ENCODE data around the gene CCDC197. TPM values are rescaled to one million over a fixed set of nuclear protein-coding genes. Genes with fewer than 3 reads are reported as not detected.

The CCDC197 gene
- not detected in 2 replicates for total RNA-seq (2011; cell fraction: chromatin; rRNA removed; ENCODE audit: low replicate concordance)
- not detected in 2 replicates for total RNA-seq (2011; cell fraction: nucleolus; rRNA removed)
- not detected in 2 replicates for total RNA-seq (2011; cell fraction: nucleoplasm; rRNA removed)
- total RNA-seq (2014; rRNA removed) (not detected in 2 replicates), total RNA-seq (2014; rRNA removed; fragmentation: Illumina TruSeq; extraction: Trizol) (not detected in 2 replicates), total RNA-seq (2015; rRNA removed; fragmentation: Illumina TruSeq; extraction: Trizol) (not detected in 2 replicates), total RNA-seq (2021) (not detected in 2 replicates), polyA plus RNA-seq (2011; rRNA removed) (not detected in 2 replicates), polyA plus RNA-seq (2014; fragmentation: Illumina TruSeq; extraction: Trizol) (not detected in 2 replicates), polyA plus RNA-seq (2014; fragmentation: Nextera tagmentation; extraction: Ambion mirVana) (not detected), polyA plus RNA-seq (2014; rRNA removed) (not detected in 2 replicates), polyA minus RNA-seq (2011; rRNA and poly(A)+ RNA removed) (not detected in 2 replicates), Bru-seq, nascent RNA (not detected), BruChase-seq, experiment 1, labeled RNA remaining after a 2-hour chase (not detected), BruChase-seq, experiment 2, labeled RNA remaining after a 6-hour chase (not detected)
- polyA plus RNA-seq (2011; cell fraction: cytosol; rRNA removed) = not detected in 2 replicates
- not detected in 2 replicates for polyA plus RNA-seq (2011; cell fraction: nucleus; rRNA removed)
- not detected in 2 replicates for polyA plus RNA-seq (2012)
- polyA minus RNA-seq (2011; cell fraction: cytosol; rRNA and poly(A)+ RNA removed) = not detected in 2 replicates
- not detected in 2 replicates for polyA minus RNA-seq (2011; cell fraction: nucleus; rRNA and poly(A)+ RNA removed)
- long read RNA-seq, experiment 1 = 0 reads
- long read RNA-seq, experiment 2 = 0 reads
- long read RNA-seq, experiment 3 = 0 reads

- no peak within 1 kb of the TSS for H3K27ac ChIP-seq (ENCODE audit: extremely low read depth, low read depth, low read length)
- no peaks in the 10 kb centered on the region for H3K79me2 ChIP-seq (ENCODE audit: control insufficient read depth, insufficient read depth, low read length)
- no peaks in the 10 kb centered on the region for H3K9me3 ChIP-seq (replicated peaks; ENCODE audit: control insufficient read depth, insufficient read depth, low read depth, low read length)
- peaks cover 0 to 27% of the 10 kb centered on the region in 2 experiments; a peak in 2 of 5 replicates for H3K27me3 ChIP-seq (ENCODE audit: control insufficient read depth in 2 of 2, insufficient read depth in 2 of 2, low read length in 2 of 2)
- 0 out of 2 replicates have a peak, but pooled peaks cover 5% of the 10 kb centered on the region for H4K20me1 ChIP-seq (replicated peaks; ENCODE audit: control insufficient read depth, insufficient read depth, low read length)
- intact Hi-C loops (cut with micrococcal nuclease) (no loop called here), in situ Hi-C loops (cut with MboI) (no loop called here)
- POLR2A ChIA-PET = no interaction called here
- ATAC-seq (no peak), FAIRE-seq (no peak), DNase-seq (ENCODE audit: extremely low read depth in 1 of 4, low spot score in 3 of 4) (no peak)
- H3K9me1 ChIP-seq (ENCODE audit: control insufficient read depth, insufficient read depth, low read length) = no peaks in the 10 kb centered on the region
- no peaks in the 10 kb centered on the region for H3K36me3 ChIP-seq (ENCODE audit: control insufficient read depth, insufficient read depth, low read length)
- no peak within 1 kb of the TSS for H3K9ac ChIP-seq (ENCODE audit: insufficient read depth in 1 of 2, low read depth in 2 of 2, low read length in 2 of 2)
- H3K4me3 ChIP-seq = no peak within 1 kb of the TSS
- TF ChIP-seq KDM5B (IDR thresholded peaks at IDR 0.05; ENCODE audit: insufficient replicate concordance, low read depth, low read length) (no peak), E2F3 (CRISPR knock-in tag; IDR thresholded peaks at IDR 0.05) (no peak), AFF1 (IDR thresholded peaks at IDR 0.05; ENCODE audit: low read depth in 1 of 2, partially characterized antibody in 2 of 2) (no peak), IRF9 (tag; IDR thresholded peaks at IDR 0.05) (no peak)
- no peak within 1 kb of the TSS for H3K4me2 ChIP-seq (ENCODE audit: insufficient read depth, low read length)
- BruUV-seq (replicated peaks) = no TSS peak
- H3K4me1 ChIP-seq (replicated peaks in 1 of 2; ENCODE audit: control insufficient read depth in 2 of 2, insufficient read depth in 2 of 2, low read length in 2 of 2) = peaks cover 0 to 6% of the 10 kb centered on the region in 2 experiments; a peak in 2 of 5 replicates
- CTCF ChIA-PET (ENCODE audit: low intra/inter-chr PET ratio) = no interaction called here
- no peak within 1 kb of the TSS for H2AFZ ChIP-seq (ENCODE audit: low read depth, low read length)
- no CpG with 5 or more reads among the region's 1 CpG for WGBS (ENCODE audit: insufficient coverage, low coverage, missing lambda C conversion rate)
Observed at GRCh38 chr14:93997082-93997481, at the start of gene CCDC197. Gene CCDC197 (plus strand): TSS chr14:93997301. CDS start chr14:93998132, 831 bp downstream.
